ENCODE results near the gene RPL13A. TPM values are rescaled to one million over a fixed set of nuclear protein-coding genes. Genes with fewer than 3 reads are reported as not detected.
"Not testable (repeated sequence)": the region's sequence is repeated elsewhere in the genome, so short reads cannot be mapped to it uniquely, and the experiment has no call there.

Gene RPL13A
- total RNA-seq, 1 donor from 2014 or later = 2,053 TPM

- no peak overlapping the region for H3K27ac Mint-ChIP-seq
- H3K4me1 Mint-ChIP-seq = peaks cover 6% of the 10 kb centered on the region
- peaks cover 6% of the 10 kb centered on the region for H3K27me3 Mint-ChIP-seq (ENCODE audit: insufficient read depth, low read depth)
- H3K4me3 Mint-ChIP-seq = no peak overlapping the region
- Histone ChIP-seq H3K4me1 (peaks cover 13% of the 10 kb centered on the region), H3K4me3 (no peak overlapping the region), H3K36me3 (no peaks in the 10 kb centered on the region), H2AFZ (replicated peaks) (no peak overlapping the region), H3K9me3 (ENCODE audit: low read depth) (no peaks in the 10 kb centered on the region), H3K4me2 (no peak overlapping the region), H3F3A (ENCODE audit: low read depth) (peaks cover 13% of the 10 kb centered on the region), H3K27ac (no peak overlapping the region), H3K79me2 (ENCODE audit: low read depth) (no peaks in the 10 kb centered on the region), H3K9ac (no peak overlapping the region), H3K27me3 (peaks cover 10% of the 10 kb centered on the region), H4K20me1 (ENCODE audit: low read depth) (no peaks in the 10 kb centered on the region)
- H3K36me3 Mint-ChIP-seq = peaks cover 7% of the 10 kb centered on the region
- DNase-seq (ENCODE audit: low spot score) = no peak
- H3K9me3 Mint-ChIP-seq = no peaks in the 10 kb centered on the region
- no peak for TF ChIP-seq CTCF (IDR thresholded peaks at IDR 0.05)
Measured at GRCh38 chr19:49469828-49470614, 17.4 kb upstream of the RPL13A start.

GRCh38 chr19:49470615-49470978, 16.8 kb upstream of the RPL13A start:
- Histone ChIP-seq H3K4me3 (no peak overlapping the region), H3K4me2 (no peak overlapping the region), H2AFZ (replicated peaks) (no peak overlapping the region), H3K9ac (no peak overlapping the region), H3K79me2 (ENCODE audit: low read depth) (no peaks in the 10 kb centered on the region), H4K20me1 (ENCODE audit: low read depth) (no peaks in the 10 kb centered on the region), H3F3A (ENCODE audit: low read depth) (peaks cover 18% of the 10 kb centered on the region), H3K9me3 (ENCODE audit: low read depth) (no peaks in the 10 kb centered on the region), H3K4me1 (peaks cover 13% of the 10 kb centered on the region), H3K36me3 (no peaks in the 10 kb centered on the region), H3K27ac (no peak overlapping the region), H3K27me3 (peaks cover 14% of the 10 kb centered on the region)
- H3K4me3 Mint-ChIP-seq = no peak overlapping the region
- no peak overlapping the region for H3K27ac Mint-ChIP-seq
- peaks cover 6% of the 10 kb centered on the region for H3K4me1 Mint-ChIP-seq
- DNase-seq (ENCODE audit: low spot score) = no peak
- TF ChIP-seq EZH2 (IDR thresholded peaks at IDR 0.05) (no peak), EZH2phosphoT487 (IDR thresholded peaks at IDR 0.05) (no peak), CTCF (IDR thresholded peaks at IDR 0.05) (no peak)
- peaks cover 8% of the 10 kb centered on the region for H3K27me3 Mint-ChIP-seq (ENCODE audit: insufficient read depth, low read depth)
- no peaks in the 10 kb centered on the region for H3K9me3 Mint-ChIP-seq
- H3K36me3 Mint-ChIP-seq = peaks cover 7% of the 10 kb centered on the region

DNA sequence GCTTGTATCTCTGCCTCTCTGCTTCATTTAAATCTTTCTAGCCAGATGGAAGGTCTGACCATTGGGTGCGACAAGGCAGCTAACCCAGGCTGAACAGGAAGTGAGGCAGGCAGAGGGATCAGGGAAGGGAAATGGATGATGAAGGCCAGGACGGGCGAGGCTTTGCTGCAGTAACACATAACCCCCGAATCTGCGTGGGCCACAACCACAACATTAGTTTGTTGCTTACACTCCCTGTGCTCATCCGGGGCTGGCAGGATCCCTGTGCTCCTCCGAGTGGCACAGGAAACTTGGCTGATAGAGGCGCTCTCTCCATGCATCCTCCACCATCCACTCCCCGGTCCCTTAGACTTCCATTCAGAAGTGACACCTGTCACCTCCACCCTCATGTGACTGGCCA, 14.5 kb upstream of the RPL13A start:
- H3F3A ChIP-seq (ENCODE audit: low read depth) = peaks cover 36% of the 10 kb centered on the region
- H3K4me3 ChIP-seq = no peak overlapping the region
- Mint-ChIP-seq H3K27ac (no peak overlapping the region), H3K36me3 (peaks cover 7% of the 10 kb centered on the region), H3K9me3 (no peaks in the 10 kb centered on the region), H3K27me3 (ENCODE audit: insufficient read depth, low read depth) (peaks cover 10% of the 10 kb centered on the region), H3K4me3 (peak overlapping the region; percentile 42), H3K4me1 (peaks cover 14% of the 10 kb centered on the region)
- H3K4me1 ChIP-seq = peaks cover 13% of the 10 kb centered on the region
- H3K79me2 ChIP-seq (ENCODE audit: low read depth) = no peaks in the 10 kb centered on the region
- no peak for TF ChIP-seq CTCF (IDR thresholded peaks at IDR 0.05)
- no peak for TF ChIP-seq EZH2phosphoT487 (IDR thresholded peaks at IDR 0.05)
- no peak for TF ChIP-seq EZH2 (IDR thresholded peaks at IDR 0.05)
- H3K4me2 ChIP-seq = no peak overlapping the region
- no peaks in the 10 kb centered on the region for H4K20me1 ChIP-seq (ENCODE audit: low read depth)
- no peak for DNase-seq (ENCODE audit: low spot score)
- no peak overlapping the region for H2AFZ ChIP-seq (replicated peaks)
- peaks cover 14% of the 10 kb centered on the region for H3K27me3 ChIP-seq
- H3K9ac ChIP-seq = no peak overlapping the region
- no peak overlapping the region for H3K27ac ChIP-seq
- H3K36me3 ChIP-seq = no peaks in the 10 kb centered on the region
- H3K9me3 ChIP-seq (ENCODE audit: low read depth) = no peaks in the 10 kb centered on the region

- not testable (repeated sequence) for DNase-seq (ENCODE audit: low spot score); H3K4me2 ChIP-seq; H3K9ac ChIP-seq; H3K9me3 Mint-ChIP-seq; H3K36me3 Mint-ChIP-seq; H3K9me3 ChIP-seq (ENCODE audit: low read depth); H3K36me3 ChIP-seq; H3K27ac ChIP-seq; H4K20me1 ChIP-seq (ENCODE audit: low read depth); H3K79me2 ChIP-seq (ENCODE audit: low read depth); H3K27ac Mint-ChIP-seq; H2AFZ ChIP-seq (replicated peaks)
- peaks cover 36% of the 10 kb centered on the region for H3F3A ChIP-seq (ENCODE audit: low read depth)
- H3K4me3 ChIP-seq = peak overlapping the region; percentile 39
- H3K4me1 ChIP-seq = peaks cover 13% of the 10 kb centered on the region
- Mint-ChIP-seq H3K4me3 (peak overlapping the region; percentile 52), H3K4me1 (peaks cover 14% of the 10 kb centered on the region), H3K27me3 (ENCODE audit: insufficient read depth, low read depth) (peaks cover 10% of the 10 kb centered on the region)
- H3K27me3 ChIP-seq = peaks cover 14% of the 10 kb centered on the region
Measured at GRCh38 chr19:49473501-49473867, 13.9 kb upstream of the RPL13A start.
